ENCODE measurements around the gene CFP.

CFP gene

GRCh38 chrX:47637546-47638195, 7.9 kb upstream of the CFP start:
- no peak for DNase-seq (ENCODE audit: low read depth)

- no peak for DNase-seq (ENCODE audit: low read depth)
Observed at GRCh38 chrX:47634871-47635575, 5.3 kb upstream of the CFP start.

- no peak for DNase-seq (ENCODE audit: low read depth)
Observed at GRCh38 chrX:47633689-47634590, 4.2 kb upstream of the CFP start.

- DNase-seq (ENCODE audit: low read depth), result no peak
Observed at GRCh38 chrX:47632666-47633065, 2.9 kb upstream of the CFP start.

- no peak for DNase-seq (ENCODE audit: low read depth)
Observed at GRCh38 chrX:47631676-47632075, 1.9 kb upstream of the CFP start.

- no peak for DNase-seq (ENCODE audit: low read depth)
Observed at GRCh38 chrX:47628982-47629381, 748 bp downstream of the CFP start.

- no peak for DNase-seq (ENCODE audit: low read depth)
Observed at GRCh38 chrX:47625365-47625764, 4.4 kb downstream of the CFP start.

GRCh38 chrX:47623540-47624027, 6.1 kb downstream of the CFP start:
- DNase-seq (ENCODE audit: low read depth), result peak; percentile 33

GRCh38 chrX:47621851-47622250, 7.9 kb downstream of the CFP start:
- no peak for DNase-seq (ENCODE audit: low read depth)

- no peak for DNase-seq (ENCODE audit: low read depth)
Observed at GRCh38 chrX:47620303-47620685, 9.4 kb downstream of the CFP start.

GRCh38 chrX:47619486-47620302, 10.0 kb downstream of the CFP start, which contains the start of gene SYN1:
SYN1 (minus strand) TSS chrX:47619857; CDS start chrX:47619728, 129 bp downstream.
- DNase-seq (ENCODE audit: low read depth), result peak; percentile 28

- no peak for DNase-seq (ENCODE audit: low read depth)
Observed at GRCh38 chrX:47618923-47619485, 10.7 kb downstream of the CFP start.

- no peak for DNase-seq (ENCODE audit: low read depth)
Observed at GRCh38 chrX:47614618-47615017, 15.1 kb downstream of the CFP start.

- no peak for DNase-seq (ENCODE audit: low read depth)
Observed at GRCh38 chrX:47613082-47613481, 16.6 kb downstream of the CFP start.

- DNase-seq (ENCODE audit: low read depth), result no peak
Observed at GRCh38 chrX:47612418-47612817, 17.3 kb downstream of the CFP start.

GRCh38 chrX:47611926-47612325, 17.8 kb downstream of the CFP start:
- DNase-seq (ENCODE audit: low read depth), result no peak

GRCh38 chrX:47611489-47611888, 18.2 kb downstream of the CFP start:
- DNase-seq (ENCODE audit: low read depth), result no peak

GRCh38 chrX:47610511-47610910, 19.2 kb downstream of the CFP start:
- no peak for DNase-seq (ENCODE audit: low read depth)

- DNase-seq (ENCODE audit: low read depth), result no peak
Observed at GRCh38 chrX:47608130-47608810, 21.5 kb downstream of the CFP start.

GRCh38 chrX:47607091-47607490, 22.6 kb downstream of the CFP start:
- no peak for DNase-seq (ENCODE audit: low read depth)

- no peak for DNase-seq (ENCODE audit: low read depth)
Observed at GRCh38 chrX:47605024-47605423, 24.7 kb downstream of the CFP start.
